ENCODE measurements around the gene PDXP. TPM values are rescaled to one million over a fixed set of nuclear protein-coding genes. Genes with fewer than 3 reads are reported as not detected.

PDXP gene
- total RNA-seq, 1 experiment from 2014 or later: 42.7 TPM

DNA sequence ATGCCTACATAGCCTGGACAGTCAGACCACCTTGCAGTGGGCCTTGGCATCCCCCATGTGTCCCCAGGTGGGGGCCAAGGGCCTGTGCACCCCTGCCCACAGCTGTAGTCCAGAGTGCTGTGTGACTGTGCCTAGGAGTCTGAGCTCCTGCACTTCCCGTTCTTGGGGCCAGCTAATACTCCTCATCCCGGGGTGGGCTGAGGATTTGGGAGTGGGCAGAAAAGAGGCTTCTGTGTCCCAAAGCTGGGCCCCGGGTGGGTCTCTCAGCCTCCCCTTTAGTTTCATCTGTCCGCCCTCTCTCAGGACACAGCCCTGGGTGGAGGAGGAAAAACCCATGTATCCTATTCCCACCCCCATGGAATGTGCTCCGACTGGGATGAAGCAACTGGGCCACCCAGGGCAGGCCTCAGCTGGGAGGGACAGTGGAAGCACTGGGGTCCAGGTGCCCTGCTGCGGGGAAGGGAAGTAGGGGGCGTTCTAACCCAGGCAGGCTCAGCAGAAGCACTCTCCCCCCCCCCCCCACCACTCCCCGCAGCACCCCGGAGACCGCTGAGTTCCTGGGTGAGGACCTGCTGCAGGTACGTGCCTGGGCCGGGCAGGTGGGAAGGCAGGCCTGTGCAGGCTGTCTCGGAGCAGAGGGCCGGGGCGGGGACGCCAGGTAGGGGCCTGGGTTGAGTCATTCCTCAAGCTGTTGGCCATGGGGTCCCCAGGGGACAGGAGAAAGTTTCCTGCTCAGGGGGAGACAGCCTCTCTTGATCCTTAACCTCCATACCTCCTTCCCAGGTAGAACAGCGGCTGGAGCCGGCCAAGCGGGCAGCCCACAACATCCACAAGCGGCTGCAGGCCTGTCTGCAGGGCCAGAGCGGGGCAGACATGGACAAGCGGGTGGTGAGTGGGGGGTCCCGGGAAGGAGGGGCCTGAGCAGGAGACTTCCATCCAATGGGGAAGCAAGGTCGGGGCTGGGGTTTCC lies 17.6 kb upstream of the PDXP start:
- Histone ChIP-seq H3K27me3 (ENCODE audit: insufficient read depth, low read length) (no peaks in the 10 kb centered on the region), H3K9ac (ENCODE audit: low read length) (peak overlapping the region; percentile 85), H2AFZ (ENCODE audit: low read depth, low read length, poor library complexity, severe bottlenecking) (no peak overlapping the region), H4K20me1 (ENCODE audit: insufficient read depth) (no peaks in the 10 kb centered on the region), H3K9me2 (ENCODE audit: insufficient read depth) (no peaks in the 10 kb centered on the region), H3K4me2 (ENCODE audit: low read length) (peak overlapping the region; percentile 96), H3K4me3 (replicated peaks in 1 of 2; ENCODE audit: low read depth in 1 of 2, low read length in 2 of 2) (peak overlapping the region; percentile 85 to 89), H3K36me3 (ENCODE audit: control insufficient read depth in 1 of 2, insufficient read depth in 2 of 2, low read length in 2 of 2) (peaks cover 4 to 21% of the 10 kb centered on the region in 2 experiments; a peak in 1 of 4 replicates), H3K79me2 (ENCODE audit: insufficient read depth, low read length) (peaks cover 14% of the 10 kb centered on the region), H3K4me1 (ENCODE audit: control insufficient read depth in 1 of 2, insufficient read depth in 2 of 2, low read length in 2 of 2) (peaks cover 31 to 62% of the 10 kb centered on the region in 2 experiments; a peak in 3 of 4 replicates), H3K27ac (ENCODE audit: low read depth, low read length) (peak overlapping the region; percentile 61), H3K9me3 (ENCODE audit: control insufficient read depth in 1 of 2, insufficient read depth in 1 of 2, low read depth in 1 of 2, low read length in 2 of 2) (no peaks in the 10 kb centered on the region)
- ATAC-seq (no peak), DNase-seq (ENCODE audit: low read depth, low spot score) (no peak)
- no TSS peak for BruUV-seq (replicated peaks)
- CTCF ChIA-PET: interaction anchor here (0.9 to 1.2 kb wide), 2 partner anchors 17 kb away, joined by 3 to 5 read pairs; partner anchors contain the start of gene PDXP
- POLR2A ChIA-PET: interaction anchor here (3.6 kb wide), 1 partner anchor 35 kb away, joined by 21 read pairs; the partner anchor contains the start of gene LGALS1
- TF ChIP-seq CTCF (IDR thresholded peaks at IDR 0.05 in 2 of 3, conservative IDR thresholded peaks at IDR 0.05 in 1 of 3; ENCODE audit: borderline replicate concordance in 1 of 3, insufficient read depth in 1 of 3, low read depth in 2 of 3, low read length in 2 of 3) (no peak), POLR2AphosphoS5 (IDR thresholded peaks at IDR 0.05; ENCODE audit: low read depth, low read length) (no peak), SP1 (IDR thresholded peaks at IDR 0.05; ENCODE audit: low read depth) (no peak), EGR1 (IDR thresholded peaks at IDR 0.05; ENCODE audit: low read depth) (no peak), FOSL1 (IDR thresholded peaks at IDR 0.05; ENCODE audit: low read depth) (no peak), SRF (IDR thresholded peaks at IDR 0.05; ENCODE audit: low read depth) (no peak), YY1 (IDR thresholded peaks at IDR 0.05; ENCODE audit: extremely low read depth, insufficient replicate concordance, low read depth, low read length) (no peak), JUND (IDR thresholded peaks at IDR 0.05) (no peak), POLR2A (IDR thresholded peaks at IDR 0.05; ENCODE audit: borderline replicate concordance, extremely low read depth, insufficient read depth, insufficient read length) (no peak), SIN3A (IDR thresholded peaks at IDR 0.05; ENCODE audit: low read depth) (no peak), RAD21 (IDR thresholded peaks at IDR 0.05; ENCODE audit: low read depth) (no peak)
- TF ChIP-seq, protein P1, sequence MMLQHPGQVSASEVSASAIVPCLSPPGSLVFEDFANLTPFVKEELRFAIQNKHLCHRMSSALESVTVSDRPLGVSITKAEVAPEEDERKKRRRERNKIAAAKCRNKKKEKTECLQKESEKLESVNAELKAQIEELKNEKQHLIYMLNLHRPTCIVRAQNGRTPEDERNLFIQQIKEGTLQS (IDR thresholded peaks at IDR 0.05): no peak
- TF ChIP-seq, protein P2, sequence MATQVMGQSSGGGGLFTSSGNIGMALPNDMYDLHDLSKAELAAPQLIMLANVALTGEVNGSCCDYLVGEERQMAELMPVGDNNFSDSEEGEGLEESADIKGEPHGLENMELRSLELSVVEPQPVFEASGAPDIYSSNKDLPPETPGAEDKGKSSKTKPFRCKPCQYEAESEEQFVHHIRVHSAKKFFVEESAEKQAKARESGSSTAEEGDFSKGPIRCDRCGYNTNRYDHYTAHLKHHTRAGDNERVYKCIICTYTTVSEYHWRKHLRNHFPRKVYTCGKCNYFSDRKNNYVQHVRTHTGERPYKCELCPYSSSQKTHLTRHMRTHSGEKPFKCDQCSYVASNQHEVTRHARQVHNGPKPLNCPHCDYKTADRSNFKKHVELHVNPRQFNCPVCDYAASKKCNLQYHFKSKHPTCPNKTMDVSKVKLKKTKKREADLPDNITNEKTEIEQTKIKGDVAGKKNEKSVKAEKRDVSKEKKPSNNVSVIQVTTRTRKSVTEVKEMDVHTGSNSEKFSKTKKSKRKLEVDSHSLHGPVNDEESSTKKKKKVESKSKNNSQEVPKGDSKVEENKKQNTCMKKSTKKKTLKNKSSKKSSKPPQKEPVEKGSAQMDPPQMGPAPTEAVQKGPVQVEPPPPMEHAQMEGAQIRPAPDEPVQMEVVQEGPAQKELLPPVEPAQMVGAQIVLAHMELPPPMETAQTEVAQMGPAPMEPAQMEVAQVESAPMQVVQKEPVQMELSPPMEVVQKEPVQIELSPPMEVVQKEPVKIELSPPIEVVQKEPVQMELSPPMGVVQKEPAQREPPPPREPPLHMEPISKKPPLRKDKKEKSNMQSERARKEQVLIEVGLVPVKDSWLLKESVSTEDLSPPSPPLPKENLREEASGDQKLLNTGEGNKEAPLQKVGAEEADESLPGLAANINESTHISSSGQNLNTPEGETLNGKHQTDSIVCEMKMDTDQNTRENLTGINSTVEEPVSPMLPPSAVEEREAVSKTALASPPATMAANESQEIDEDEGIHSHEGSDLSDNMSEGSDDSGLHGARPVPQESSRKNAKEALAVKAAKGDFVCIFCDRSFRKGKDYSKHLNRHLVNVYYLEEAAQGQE (IDR thresholded peaks at IDR 0.05; ENCODE audit: low read depth): no peak
- intact Hi-C loops (cut with micrococcal nuclease): no loop called here
- RAD21 ChIA-PET (ENCODE audit: low non-redundant PET in 1 of 2, low total read pairs in 2 of 2, uncharacterized antibody in 2 of 2, unreplicated experiment in 2 of 2): no interaction called here

Data from HCT116 (cell line).